Epithelial cell of proximal tubule (primary cell): Measurements from ENCODE around the gene LILRB5. TPM values are rescaled to one million over a fixed set of nuclear protein-coding genes. Genes with fewer than 3 reads are reported as not detected.
"Not testable (repeated sequence)": the region's sequence is repeated elsewhere in the genome, so short reads cannot be mapped to it uniquely, and the experiment has no call there.

Experiments
- DNase-seq: peaks from one replicate; pipeline ENCODE4 v3.0.0-alpha.2; 2011; ENCODE audit warnings: low read depth
- H3K4me3 ChIP-seq: 2 replicates; pipeline ENCODE4 v1.5.1; 2011; ENCODE audit warnings: low read depth, mild to moderate bottlenecking, low read length
- total RNA-seq: library from RNA; depleted of rRNA; stranded (reverse); fragments of >200 nt; gene quantifications from 2 replicates; pipeline ENCODE4 v1.2.3, GENCODE V29; 2015
- TF ChIP-seq, protein P1 (sequence below): conservative IDR thresholded peaks from 2 replicates; pipeline ENCODE4 v1.5.1; 2012; ENCODE audit warnings: low read depth, mild to moderate bottlenecking, low read length

Gene LILRB5
- total RNA-seq, 1 donor from 2014 or later, result not detected

GRCh38 chr19:54279406-54279962 is 22.4 kb upstream of the LILRB5 start:
- no peak for DNase-seq
- H3K4me3 ChIP-seq, result no peak overlapping the region
- TF ChIP-seq, protein P1, sequence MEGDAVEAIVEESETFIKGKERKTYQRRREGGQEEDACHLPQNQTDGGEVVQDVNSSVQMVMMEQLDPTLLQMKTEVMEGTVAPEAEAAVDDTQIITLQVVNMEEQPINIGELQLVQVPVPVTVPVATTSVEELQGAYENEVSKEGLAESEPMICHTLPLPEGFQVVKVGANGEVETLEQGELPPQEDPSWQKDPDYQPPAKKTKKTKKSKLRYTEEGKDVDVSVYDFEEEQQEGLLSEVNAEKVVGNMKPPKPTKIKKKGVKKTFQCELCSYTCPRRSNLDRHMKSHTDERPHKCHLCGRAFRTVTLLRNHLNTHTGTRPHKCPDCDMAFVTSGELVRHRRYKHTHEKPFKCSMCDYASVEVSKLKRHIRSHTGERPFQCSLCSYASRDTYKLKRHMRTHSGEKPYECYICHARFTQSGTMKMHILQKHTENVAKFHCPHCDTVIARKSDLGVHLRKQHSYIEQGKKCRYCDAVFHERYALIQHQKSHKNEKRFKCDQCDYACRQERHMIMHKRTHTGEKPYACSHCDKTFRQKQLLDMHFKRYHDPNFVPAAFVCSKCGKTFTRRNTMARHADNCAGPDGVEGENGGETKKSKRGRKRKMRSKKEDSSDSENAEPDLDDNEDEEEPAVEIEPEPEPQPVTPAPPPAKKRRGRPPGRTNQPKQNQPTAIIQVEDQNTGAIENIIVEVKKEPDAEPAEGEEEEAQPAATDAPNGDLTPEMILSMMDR, result no peak

GRCh38 chr19:54278571-54279195 is 21.6 kb upstream of the LILRB5 start:
- not testable (repeated sequence) for DNase-seq, H3K4me3 ChIP-seq

GRCh38 chr19:54278056-54278455 is 21.0 kb upstream of the LILRB5 start:
- DNase-seq, H3K4me3 ChIP-seq: not testable (repeated sequence)

- not testable (repeated sequence) for H3K4me3 ChIP-seq, DNase-seq
Observed at GRCh38 chr19:54277111-54277615, 20.1 kb upstream of the LILRB5 start.

- no peak for DNase-seq
- TF ChIP-seq, protein P1, result no peak
- H3K4me3 ChIP-seq, result no peak overlapping the region
Observed at GRCh38 chr19:54275951-54276350, 18.9 kb upstream of the LILRB5 start.

GRCh38 chr19:54274516-54274915 is 17.4 kb upstream of the LILRB5 start:
- H3K4me3 ChIP-seq, DNase-seq: not testable (repeated sequence)

GRCh38 chr19:54273821-54274220 is 16.7 kb upstream of the LILRB5 start:
- no peak overlapping the region for H3K4me3 ChIP-seq
- TF ChIP-seq, protein P1, result no peak
- DNase-seq, result no peak

GRCh38 chr19:54272181-54272580 is 15.1 kb upstream of the LILRB5 start:
- DNase-seq, H3K4me3 ChIP-seq: not testable (repeated sequence)

- H3K4me3 ChIP-seq, DNase-seq: not testable (repeated sequence)
Observed at GRCh38 chr19:54271587-54271986, 14.5 kb upstream of the LILRB5 start.

DNA sequence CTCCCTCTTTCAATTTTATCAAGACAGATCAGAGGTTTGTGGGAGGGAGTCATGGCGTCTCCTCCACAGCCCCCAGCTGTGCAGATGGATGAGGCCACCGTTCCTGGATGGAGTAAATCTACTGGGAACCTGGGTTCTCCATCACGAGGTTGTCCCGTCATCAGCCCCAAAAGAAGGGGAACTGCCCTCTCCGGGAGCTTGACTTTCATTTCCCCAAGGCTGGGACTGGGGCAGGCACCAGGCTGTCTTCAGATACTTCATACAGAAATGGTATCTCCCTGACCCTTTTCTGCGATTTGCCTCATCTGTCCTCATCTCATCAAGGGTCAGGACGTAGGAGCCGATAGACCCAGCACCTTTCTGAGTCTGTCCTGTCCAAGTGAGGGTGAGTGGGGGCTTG is 14.0 kb upstream of the LILRB5 start:
- no peak overlapping the region for H3K4me3 ChIP-seq
- no peak for DNase-seq
- TF ChIP-seq, protein P1, result no peak
